LHCN-M2 (cell line): ENCODE results near the gene PCF11. TPM values are rescaled to one million over a fixed set of nuclear protein-coding genes. Genes with fewer than 3 reads are reported as not detected.
"Not testable (repeated sequence)": the region's sequence is repeated elsewhere in the genome, so short reads cannot be mapped to it uniquely, and the experiment has no call there.

Source experiments
- DNase-seq: peaks from one replicate; pipeline ENCODE4 v3.0.0-alpha.2; 2012; ENCODE audit warnings: low read depth
- polyA plus RNA-seq: library from polyadenylated mRNA; unstranded; fragments of >200 nt; gene quantifications from one replicate; pipeline ENCODE4 v1.2.1, GENCODE V29; 2012; ENCODE audit warnings: missing spikeins
- total RNA-seq: library from RNA; depleted of rRNA; stranded (reverse); fragments of >200 nt; gene quantifications from 2 replicates; pipeline ENCODE4 v1.2.3, GENCODE V29; 2014; rRNA removed

Gene PCF11, protein sequence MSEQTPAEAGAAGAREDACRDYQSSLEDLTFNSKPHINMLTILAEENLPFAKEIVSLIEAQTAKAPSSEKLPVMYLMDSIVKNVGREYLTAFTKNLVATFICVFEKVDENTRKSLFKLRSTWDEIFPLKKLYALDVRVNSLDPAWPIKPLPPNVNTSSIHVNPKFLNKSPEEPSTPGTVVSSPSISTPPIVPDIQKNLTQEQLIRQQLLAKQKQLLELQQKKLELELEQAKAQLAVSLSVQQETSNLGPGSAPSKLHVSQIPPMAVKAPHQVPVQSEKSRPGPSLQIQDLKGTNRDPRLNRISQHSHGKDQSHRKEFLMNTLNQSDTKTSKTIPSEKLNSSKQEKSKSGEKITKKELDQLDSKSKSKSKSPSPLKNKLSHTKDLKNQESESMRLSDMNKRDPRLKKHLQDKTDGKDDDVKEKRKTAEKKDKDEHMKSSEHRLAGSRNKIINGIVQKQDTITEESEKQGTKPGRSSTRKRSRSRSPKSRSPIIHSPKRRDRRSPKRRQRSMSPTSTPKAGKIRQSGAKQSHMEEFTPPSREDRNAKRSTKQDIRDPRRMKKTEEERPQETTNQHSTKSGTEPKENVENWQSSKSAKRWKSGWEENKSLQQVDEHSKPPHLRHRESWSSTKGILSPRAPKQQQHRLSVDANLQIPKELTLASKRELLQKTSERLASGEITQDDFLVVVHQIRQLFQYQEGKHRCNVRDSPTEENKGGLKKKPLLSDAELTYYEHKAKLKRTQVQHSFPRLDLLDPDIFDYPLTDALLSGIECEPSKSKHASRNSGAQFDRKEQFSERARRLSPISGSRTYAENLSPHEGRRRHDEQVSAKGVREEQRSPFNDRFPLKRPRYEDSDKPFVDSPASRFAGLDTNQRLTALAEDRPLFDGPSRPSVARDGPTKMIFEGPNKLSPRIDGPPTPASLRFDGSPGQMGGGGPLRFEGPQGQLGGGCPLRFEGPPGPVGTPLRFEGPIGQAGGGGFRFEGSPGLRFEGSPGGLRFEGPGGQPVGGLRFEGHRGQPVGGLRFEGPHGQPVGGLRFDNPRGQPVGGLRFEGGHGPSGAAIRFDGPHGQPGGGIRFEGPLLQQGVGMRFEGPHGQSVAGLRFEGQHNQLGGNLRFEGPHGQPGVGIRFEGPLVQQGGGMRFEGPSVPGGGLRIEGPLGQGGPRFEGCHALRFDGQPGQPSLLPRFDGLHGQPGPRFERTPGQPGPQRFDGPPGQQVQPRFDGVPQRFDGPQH (N-terminal part only)
- total RNA-seq = 37.2 and 42.6 TPM in 2 replicates
- polyA plus RNA-seq = 11.5 TPM

DNA sequence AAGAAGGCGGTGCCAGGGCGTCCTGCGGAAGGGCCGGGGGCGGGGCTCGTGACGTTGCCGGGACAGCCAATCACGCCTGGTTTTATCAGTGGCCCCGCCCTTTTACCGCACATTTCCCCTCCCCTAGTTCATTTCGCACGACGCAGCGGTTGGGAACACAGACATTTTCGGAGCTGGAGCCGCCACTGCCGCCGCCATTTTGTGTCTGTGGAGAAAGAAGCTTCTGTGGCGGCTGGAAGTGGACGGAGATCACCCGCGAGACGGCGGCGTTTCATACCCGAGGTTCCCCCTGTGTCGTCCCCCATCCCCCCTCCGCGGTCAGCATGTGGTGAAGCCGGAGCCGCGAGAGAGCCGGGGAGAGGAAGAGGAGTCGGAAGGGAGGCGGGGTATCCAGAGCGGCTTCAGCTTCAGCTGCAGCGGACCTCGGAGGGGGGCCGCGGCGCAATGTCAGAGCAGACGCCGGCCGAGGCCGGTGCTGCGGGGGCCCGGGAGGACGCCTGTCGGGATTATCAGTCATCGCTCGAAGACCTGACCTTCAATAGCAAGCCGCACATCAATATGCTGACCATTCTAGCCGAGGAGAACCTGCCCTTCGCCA lies at the start of gene PCF11:
Gene PCF11, plus strand, starts transcription at position 136 of the 598 bp plus-strand sequence. Its CDS starts 309 bp downstream, at position 445.
- DNase-seq = no peak

DNA sequence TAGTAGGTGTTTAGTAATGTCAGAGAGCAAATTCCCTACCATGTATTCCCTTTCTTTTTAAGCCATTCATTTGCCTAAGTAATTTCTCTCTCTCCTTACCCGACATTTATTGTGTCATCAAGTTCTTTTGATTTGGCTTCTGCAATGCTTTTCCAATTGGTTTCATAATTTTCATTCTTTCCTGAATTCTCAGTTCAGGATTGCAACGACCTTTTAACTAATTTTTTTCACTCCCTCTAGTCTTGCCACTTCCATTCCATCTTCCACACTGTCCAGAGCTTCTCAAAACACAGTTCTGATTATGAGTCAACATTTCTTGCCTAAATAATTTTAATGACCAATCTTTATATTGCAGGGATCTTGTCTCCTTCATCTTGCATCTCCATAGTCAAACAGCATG lies 44.0 kb upstream of the PCF11 start:
- DNase-seq = no peak

DNA sequence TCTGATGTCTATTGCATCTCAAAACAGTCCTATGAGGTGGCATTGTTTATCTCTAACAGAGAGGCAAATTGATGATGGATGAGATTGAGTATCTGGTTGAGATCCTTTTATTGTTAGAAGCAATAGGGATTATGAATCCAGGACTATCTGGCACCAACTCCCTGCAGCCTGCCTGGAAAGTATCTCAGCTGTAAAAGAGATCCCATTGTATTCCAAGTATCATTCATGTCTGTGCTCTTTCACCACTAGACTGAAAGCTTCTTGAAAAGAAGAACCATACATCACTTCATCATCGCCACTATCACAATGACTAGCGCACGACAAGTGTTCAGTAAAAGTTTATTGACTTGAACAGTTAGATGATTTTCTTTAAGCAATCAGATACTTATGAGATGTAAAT lies 41.9 kb upstream of the PCF11 start:
- DNase-seq = no peak

DNA sequence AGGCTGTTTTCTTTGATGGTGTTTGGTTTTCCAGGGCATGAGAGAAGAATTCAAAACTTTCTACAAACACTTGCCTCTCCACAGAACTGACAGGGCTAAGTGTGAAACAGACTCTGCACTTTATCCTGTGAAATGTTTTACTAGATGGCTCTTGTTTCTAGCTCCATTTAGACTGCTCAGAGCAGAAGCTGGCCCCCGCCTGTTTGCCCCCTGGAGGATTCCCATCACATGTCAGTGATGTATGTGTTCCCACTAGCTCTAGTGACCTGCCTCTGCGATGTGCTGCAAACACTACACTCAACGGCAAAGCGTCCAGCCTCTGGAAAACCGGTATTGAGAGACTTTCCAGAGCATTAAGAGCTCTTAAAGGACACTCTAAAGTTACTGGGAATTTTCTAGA lies 41.4 kb upstream of the PCF11 start:
- DNase-seq = peak; percentile 35

DNA sequence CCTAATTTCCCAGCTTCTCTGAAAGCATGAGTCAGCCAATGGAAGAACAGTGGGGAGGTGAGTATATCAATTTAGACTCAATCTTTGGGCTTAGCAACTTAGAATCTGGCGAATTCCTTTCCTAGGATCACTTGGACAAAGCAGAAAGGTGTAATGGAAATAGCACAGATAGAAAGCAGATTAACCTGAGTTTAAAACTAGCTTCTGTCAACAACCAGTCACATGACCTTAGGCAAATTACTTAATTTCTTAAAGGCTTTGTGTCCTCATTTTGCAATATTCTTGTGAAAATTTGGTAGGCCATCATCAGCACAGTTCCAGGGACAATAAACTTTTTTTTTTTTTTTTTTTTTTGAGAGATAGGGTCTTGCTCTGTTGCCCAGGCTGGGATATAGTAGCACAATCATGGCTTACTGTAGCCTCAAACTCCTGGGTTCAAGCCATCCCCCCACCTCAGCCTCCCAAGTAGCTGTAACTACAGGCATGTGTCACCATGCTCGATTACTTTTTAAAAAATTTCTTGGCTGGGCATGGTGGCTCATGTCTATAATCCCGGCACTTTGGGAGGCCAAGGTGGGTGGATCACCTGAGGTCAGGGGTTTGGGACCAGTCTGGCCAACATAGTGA lies 40.8 kb upstream of the PCF11 start:
- no peak for DNase-seq

DNA sequence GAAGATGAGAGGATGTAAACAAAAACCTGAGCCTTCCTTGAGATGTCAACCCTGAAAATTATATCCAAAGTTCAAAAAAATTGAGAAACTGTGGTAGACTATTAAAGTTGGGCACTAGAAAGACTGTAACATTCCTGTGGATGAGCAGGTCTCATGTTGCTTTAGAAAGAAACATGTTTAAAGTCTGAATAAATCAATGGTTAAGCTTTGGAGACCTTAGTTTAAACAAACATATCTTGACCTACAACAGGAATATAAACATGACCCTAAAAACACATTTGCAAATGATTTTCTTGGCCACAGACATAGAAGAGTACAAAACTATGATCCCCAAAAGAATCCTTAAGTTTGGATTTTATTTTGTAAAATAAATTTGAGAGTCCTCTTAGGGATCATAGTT lies 38.1 kb upstream of the PCF11 start:
- no peak for DNase-seq

DNA sequence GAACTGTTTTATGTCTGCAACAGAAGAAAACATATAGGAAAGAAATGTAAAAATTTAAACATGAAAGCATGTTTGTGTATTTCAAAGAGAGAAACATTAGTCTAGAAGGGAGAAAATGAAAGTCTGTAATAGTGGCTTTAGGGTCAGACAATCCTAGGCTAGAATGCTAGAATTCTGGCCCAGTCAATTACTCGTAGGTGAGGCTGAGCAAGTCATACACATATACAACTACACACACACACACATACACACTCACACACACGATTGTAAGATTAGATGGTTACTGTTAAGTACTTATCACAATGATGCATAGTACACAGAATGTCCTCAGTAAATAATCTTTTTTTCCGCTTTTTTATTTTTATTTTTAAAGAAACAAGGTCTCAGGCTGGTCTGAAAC lies 37.7 kb upstream of the PCF11 start:
- no peak for DNase-seq

DNA sequence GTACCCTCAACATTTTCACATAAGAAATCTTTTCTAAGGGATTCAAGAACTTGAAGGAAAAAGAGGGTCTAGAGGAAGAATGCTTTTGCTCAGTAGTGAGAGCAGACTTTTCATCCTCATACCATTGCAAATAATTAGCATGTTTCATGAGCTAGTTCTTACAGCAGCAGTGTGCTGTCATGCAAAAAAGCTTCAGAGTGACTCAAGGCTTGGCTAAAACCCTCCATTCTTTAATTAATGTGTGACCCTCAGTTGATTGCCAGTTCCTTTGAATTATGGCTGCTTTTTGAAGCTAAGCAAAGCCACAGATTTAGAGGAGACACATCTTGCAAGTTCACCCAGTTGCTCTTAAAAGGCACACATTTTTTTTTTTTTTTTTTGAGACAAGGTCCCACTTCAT lies 36.6 kb upstream of the PCF11 start:
- DNase-seq = no peak

DNA sequence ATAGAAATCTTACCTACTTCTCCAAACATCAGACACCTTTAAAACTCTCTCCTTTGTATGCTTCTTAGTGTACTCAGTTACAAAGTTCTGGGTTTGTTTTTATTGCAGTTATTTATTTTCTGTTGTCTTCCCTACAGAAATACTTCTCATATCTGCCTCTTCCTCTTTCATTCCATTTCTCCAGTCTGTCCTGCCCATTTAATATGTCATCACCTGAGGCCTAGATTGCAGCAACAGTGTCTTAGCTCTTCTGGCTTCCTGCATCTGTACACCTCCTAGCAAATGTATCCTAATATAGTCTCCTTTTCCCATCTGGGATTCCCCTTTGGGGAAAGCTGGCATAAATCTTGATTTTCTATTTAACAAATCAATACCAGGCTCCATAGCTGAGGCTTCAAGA lies 34.9 kb upstream of the PCF11 start:
- DNase-seq = no peak

DNA sequence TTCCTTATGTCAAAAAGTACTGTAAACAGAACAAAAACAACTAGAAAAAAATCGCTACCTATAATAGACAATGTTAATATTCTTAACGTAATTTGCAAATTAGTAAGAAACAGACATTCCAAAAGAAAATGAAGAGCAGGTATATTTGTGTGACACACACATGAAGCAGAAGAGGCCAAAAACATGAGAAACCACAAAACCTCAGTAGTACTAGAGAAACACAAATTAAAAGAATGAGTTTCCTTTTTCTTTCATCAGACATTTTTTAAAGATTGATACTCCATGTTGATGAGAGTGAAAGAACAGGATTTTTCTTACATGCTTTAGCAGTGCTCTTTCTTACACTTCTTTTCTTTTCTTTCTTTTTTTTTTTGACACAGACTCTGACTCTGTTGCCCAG lies 34.2 kb upstream of the PCF11 start:
- DNase-seq = no peak

DNA sequence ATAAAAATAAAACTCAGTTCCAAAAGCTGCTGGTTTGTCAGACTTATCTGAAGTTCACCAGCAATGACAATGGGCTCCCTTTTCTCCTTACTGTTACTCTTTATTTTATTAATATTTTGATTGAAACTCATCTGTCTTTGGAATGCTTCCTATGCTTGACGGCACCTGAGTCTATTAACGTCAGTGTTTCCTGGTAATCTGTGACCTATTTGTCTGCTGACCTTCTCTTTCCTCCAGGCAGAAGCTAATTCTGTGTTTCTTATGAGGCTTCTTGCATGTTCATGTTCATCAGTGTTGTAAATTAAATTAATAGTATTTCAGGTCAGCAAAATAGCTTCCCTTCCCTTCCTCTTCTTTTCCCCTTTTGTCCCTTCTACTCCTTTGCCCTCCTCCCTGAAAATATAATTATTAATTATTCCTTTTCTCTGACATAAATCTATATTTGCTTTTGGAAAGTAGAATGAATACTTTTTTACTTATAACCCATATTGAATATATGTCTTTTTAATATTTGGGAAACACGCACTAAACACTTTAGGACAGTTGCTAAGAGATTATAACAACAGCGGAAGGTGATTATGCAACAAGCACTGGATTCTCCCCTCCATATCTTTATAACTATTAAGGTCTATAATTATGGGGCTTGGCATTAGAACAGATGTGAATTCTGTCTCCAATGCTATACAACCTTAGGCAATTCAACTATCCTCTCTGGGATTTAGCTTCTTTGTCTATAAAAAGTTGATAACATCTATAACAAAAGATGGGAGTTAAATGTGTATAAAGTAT lies 32.1 kb upstream of the PCF11 start:
- DNase-seq = no peak

DNA sequence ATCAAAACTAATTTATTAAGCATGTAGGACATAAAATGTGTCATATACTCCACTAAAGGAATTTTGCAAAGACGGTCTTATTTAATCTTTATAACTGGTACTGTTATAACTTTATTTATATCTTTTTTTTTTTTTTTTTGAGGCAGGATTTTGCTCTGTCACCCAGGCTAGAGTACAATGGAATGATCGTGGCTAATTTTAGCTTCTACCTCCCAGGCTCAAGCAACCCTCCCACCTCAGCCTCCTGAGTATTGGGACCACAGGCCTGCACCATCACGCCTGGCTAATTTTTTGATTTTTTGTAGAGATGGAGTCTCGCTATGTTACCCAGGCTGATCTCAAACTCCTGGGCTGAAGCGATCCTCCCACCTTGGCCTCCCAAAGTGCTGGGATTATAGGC lies 31.4 kb upstream of the PCF11 start:
- DNase-seq = no peak

DNA sequence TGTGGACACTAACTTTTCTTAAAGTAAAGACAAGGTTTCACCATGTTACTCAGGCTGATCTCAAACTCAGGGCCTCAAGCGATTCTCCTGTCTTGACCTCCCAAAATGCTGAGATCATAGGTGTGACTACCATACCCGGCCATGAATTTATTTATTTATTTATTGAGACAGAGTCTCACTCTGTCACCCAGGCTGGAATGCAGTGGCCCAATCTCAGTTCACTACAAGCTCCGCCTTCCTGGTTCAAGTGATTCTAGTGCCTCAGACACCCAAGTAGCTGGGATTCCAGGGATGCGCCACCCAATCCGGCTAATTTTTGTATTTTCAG lies 29.7 kb upstream of the PCF11 start:
- DNase-seq = no peak

DNA sequence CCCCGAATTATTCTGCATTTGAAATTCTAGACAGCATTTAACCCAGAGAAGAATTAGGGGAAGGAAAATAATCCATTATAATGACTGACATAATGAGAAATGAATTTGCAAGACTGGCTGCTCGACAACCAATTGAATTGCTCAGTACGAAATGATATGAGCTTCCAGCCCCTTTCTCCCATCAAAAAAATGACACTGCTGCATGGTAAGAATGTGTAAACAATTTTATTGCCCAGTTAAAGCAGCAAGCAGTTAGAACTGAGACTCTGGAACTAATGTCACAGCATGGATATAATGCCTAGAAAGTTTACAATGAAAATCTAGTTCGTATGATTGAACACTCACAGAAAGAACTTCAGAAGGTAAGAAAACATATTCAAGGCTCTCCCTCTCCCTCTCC lies 24.7 kb upstream of the PCF11 start:
- no peak for DNase-seq

DNA sequence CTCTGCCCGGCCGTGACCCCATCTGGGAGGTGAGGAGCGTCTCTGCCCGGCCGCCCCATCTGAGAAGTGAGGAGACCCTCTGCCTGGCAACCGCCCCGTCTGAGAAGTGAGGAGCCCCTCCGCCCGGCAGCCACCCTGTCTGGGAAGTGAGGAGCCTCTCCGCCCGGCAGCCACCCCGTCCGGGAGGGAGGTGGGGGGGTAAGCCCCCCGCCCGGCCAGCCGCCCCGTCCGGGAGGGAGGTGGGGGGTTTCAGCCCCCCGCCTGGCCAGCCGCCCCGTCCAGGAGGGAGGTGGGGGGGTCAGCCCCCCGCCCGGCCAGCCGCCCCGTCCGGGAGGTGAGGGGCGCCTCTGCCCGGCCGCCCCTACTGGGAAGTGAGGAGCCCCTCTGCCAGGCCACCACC lies 23.7 kb upstream of the PCF11 start:
- DNase-seq = not testable (repeated sequence)

DNA sequence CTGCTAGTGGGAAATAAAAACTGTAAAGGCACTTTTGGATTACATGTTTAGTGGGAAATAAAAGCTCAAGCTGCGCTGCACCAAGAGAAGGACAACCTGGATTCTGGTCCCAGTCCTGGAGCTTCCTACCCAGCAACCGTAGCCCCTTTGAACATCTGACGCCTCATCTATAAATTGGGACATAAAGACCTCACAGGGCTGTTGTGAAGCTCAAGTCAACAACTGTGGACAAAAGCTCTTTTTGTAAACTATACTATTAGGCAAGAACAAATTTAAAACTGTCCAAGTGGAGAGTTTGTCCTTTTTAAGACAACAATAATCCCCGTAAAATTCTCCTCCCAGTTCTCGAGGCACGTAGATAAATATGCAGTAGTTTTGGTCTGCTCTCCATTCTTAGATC lies 17.6 kb upstream of the PCF11 start:
- DNase-seq = no peak

DNA sequence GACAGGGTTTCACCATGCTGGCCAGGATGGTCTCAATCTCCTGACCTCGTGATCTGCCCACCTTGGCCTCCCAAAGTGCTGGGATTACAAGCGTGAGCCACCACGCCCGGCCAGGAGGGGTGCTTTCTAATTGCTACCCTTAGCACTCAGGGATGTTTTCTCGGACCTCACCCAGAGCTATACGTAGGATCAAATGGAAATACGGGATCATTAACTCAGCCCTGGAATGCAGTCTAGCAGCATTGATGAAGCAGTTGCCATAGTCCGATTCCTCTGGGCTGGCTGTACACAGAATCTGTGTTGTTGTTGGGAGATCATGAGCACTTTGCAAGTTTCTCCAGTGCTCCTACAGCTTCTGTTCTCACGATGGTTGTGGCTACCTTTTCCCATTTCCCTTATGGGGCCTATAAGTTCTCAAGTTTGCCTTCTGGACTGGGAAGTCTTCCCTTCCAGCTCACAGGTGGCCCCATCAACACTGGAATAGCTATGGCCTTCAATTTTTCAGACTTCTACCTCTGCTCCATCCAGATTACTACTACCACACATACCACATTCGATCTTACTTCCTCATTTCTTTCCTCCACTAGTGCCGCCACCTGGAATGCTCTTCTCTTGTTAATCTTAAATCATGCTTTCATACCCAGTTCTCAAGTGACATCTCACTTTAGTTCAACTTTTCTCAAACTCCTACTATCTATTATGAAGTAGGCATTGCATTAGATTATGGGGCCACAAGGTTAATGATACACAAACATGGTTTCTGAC lies 16.1 kb upstream of the PCF11 start:
- DNase-seq = no peak

DNA sequence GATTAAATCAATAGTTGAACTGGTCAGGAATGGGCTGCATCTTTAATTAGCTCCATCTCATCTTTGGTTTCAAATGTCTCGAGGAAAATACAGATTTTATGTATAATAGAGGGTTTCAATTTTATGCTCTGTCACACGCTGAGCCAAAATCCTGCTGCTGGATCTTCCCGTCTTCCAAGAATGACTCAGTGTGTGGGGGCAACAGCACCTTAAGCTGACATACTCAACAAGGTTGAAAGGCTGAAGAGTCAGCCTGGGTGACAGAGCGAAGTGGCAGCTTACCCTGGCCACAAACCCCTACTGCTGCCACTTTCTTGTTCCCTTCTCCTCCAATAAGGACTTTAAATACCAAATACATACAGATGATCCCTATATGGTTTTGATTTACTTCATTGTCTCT lies 9.0 kb upstream of the PCF11 start:
- no peak for DNase-seq

DNA sequence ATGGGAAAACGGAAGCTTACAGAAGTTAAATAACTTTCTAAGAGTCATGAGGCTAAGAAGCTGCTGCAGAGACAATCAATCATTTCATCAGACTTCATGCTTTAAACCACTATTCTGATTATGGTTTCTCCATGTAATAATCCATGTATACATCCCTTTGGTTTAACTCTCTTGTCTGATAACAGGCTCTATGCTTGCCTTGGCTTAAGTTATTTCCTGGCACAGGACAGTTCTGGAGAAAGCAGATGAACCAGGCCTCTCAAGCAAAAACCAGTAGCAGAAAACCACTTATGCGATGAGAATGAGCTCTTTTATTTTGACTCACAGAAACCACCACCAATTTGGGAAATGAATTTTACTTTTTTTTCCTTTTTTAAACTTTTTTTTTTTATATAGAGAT lies 6.5 kb upstream of the PCF11 start:
- no peak for DNase-seq
